HEK293T (cell line): ENCODE data around the gene PAPOLA.

ENCODE experiments used
- CTCF ChIA-PET: fragments of 350-600 bp; formaldehyde crosslinking; extraction: SDS; loops from one replicate; lab custom pipeline; 2021; ENCODE audit warnings: antibody characterized with exemption, inconsistent platforms; lab: Yijun Ruan, JAX
- POLR2A ChIA-PET: fragments of 350-600 bp; formaldehyde crosslinking; extraction: SDS; loops from one replicate; lab custom pipeline; 2020; ENCODE audit warnings: antibody characterized with exemption, inconsistent platforms; lab: Yijun Ruan, JAX
- DNase-seq: peaks from one replicate; pipeline ENCODE4 v3.0.0; 2012; ENCODE audit warnings: mixed read lengths; ENCODE audit errors: extremely low spot score
- ARNT ChIP-seq: fragments of 450-650 bp; IDR thresholded peaks from 2 replicates; pipeline ENCODE4 v1.6.1; 2017; ENCODE audit warnings: mild to moderate bottlenecking
- BHLHE40 ChIP-seq: fragments of 450-650 bp; IDR thresholded peaks from 2 replicates; pipeline ENCODE4 v1.6.1; 2016; ENCODE audit warnings: mild to moderate bottlenecking, moderate library complexity, borderline replicate concordance
- CTBP1 ChIP-seq: fragments of 450-650 bp; IDR thresholded peaks from 2 replicates; pipeline ENCODE4 v1.6.1; 2016; ENCODE audit warnings: borderline replicate concordance
- ELF4 ChIP-seq: fragments of 450-650 bp; IDR thresholded peaks from 2 replicates; pipeline ENCODE4 v1.6.1; 2017; ENCODE audit warnings: antibody characterized with exemption
- FOXA1 ChIP-seq: fragments of 450-650 bp; IDR thresholded peaks from 2 replicates; pipeline ENCODE4 v1.6.1; 2016; ENCODE audit warnings: mild to moderate bottlenecking
- FOXK2 ChIP-seq: fragments of 450-650 bp; IDR thresholded peaks from 2 replicates; pipeline ENCODE4 v1.6.1; 2016; ENCODE audit warnings: mild to moderate bottlenecking
- FOXM1 ChIP-seq: fragments of 450-650 bp; IDR thresholded peaks from 2 replicates; pipeline ENCODE4 v1.6.1; 2017; ENCODE audit warnings: mild to moderate bottlenecking, borderline replicate concordance
- HDGF ChIP-seq: fragments of 450-650 bp; IDR thresholded peaks from 2 replicates; pipeline ENCODE4 v1.6.1; 2017; ENCODE audit warnings: antibody characterized with exemption, borderline replicate concordance
- L3MBTL2 ChIP-seq: fragments of 450-650 bp; conservative IDR thresholded peaks from 2 replicates; pipeline ENCODE4 v1.6.1; 2016; ENCODE audit warnings: mild to moderate bottlenecking
- LEF1 ChIP-seq: fragments of 450-650 bp; IDR thresholded peaks from 2 replicates; pipeline ENCODE4 v1.6.1; 2017; ENCODE audit warnings: mild to moderate bottlenecking, borderline replicate concordance
- NFRKB ChIP-seq: fragments of 450-650 bp; IDR thresholded peaks from 2 replicates; pipeline ENCODE4 v1.6.1; 2016; ENCODE audit warnings: mild to moderate bottlenecking, moderate library complexity
- PKNOX1 ChIP-seq: fragments of 450-650 bp; IDR thresholded peaks from 2 replicates; pipeline ENCODE4 v1.6.1; 2016
- SP1 ChIP-seq: fragments of 450-650 bp; IDR thresholded peaks from 2 replicates; pipeline ENCODE4 v1.6.1; 2017
- SUZ12 ChIP-seq: fragments of 450-650 bp; IDR thresholded peaks from 2 replicates; pipeline ENCODE4 v1.6.1; 2016; ENCODE audit warnings: mild to moderate bottlenecking
- TARDBP ChIP-seq: fragments of 450-650 bp; IDR thresholded peaks from 2 replicates; pipeline ENCODE4 v1.6.1; 2016
- ZNF384 ChIP-seq: fragments of 450-650 bp; IDR thresholded peaks from 2 replicates; pipeline ENCODE4 v1.6.1; 2016

PAPOLA gene

GRCh38 chr14:96508900-96509299, 6.7 kb downstream of the PAPOLA start:
- no peak for TF ChIP-seq BHLHE40
- TF ChIP-seq ZNF384 = no peak
- TF ChIP-seq LEF1 = no peak
- TF ChIP-seq NFRKB = no peak
- TF ChIP-seq CTBP1 = no peak
- TF ChIP-seq TARDBP = no peak
- no peak for TF ChIP-seq FOXM1
- no peak for TF ChIP-seq SP1
- no peak for TF ChIP-seq FOXA1
- no peak for TF ChIP-seq HDGF
- no peak for TF ChIP-seq ARNT
- TF ChIP-seq L3MBTL2 = no peak
- TF ChIP-seq SUZ12 = no peak
- no peak for TF ChIP-seq FOXK2
- TF ChIP-seq PKNOX1 = no peak
- TF ChIP-seq ELF4 = no peak
- POLR2A ChIA-PET = no interaction called here
- no peak for DNase-seq
- CTCF ChIA-PET = no interaction called here

GRCh38 chr14:96509457-96510090, 7.4 kb downstream of the PAPOLA start:
- POLR2A ChIA-PET = no interaction called here
- CTCF ChIA-PET = no interaction called here
- TF ChIP-seq BHLHE40 = no peak
- TF ChIP-seq CTBP1 = no peak
- TF ChIP-seq PKNOX1 = no peak
- TF ChIP-seq L3MBTL2 = no peak
- TF ChIP-seq ZNF384 = no peak
- TF ChIP-seq HDGF = no peak
- no peak for DNase-seq

GRCh38 chr14:96511146-96511545, 9.0 kb downstream of the PAPOLA start:
- POLR2A ChIA-PET = interaction anchor here (1.2 kb wide), 1 partner anchor 8 kb away, joined by 3 read pairs; no protein-coding TSS in a partner anchor
- TF ChIP-seq FOXK2 = no peak
- no peak for TF ChIP-seq PKNOX1
- no peak for TF ChIP-seq ZNF384
- no peak for TF ChIP-seq SP1
- no peak for TF ChIP-seq NFRKB
- TF ChIP-seq FOXA1 = no peak
- TF ChIP-seq ELF4 = no peak
- TF ChIP-seq LEF1 = no peak
- no peak for TF ChIP-seq HDGF
- TF ChIP-seq CTBP1 = no peak
- no peak for TF ChIP-seq FOXM1
- TF ChIP-seq SUZ12 = no peak
- TF ChIP-seq TARDBP = no peak
- no peak for TF ChIP-seq ARNT
- TF ChIP-seq BHLHE40 = no peak
- no peak for TF ChIP-seq L3MBTL2
- CTCF ChIA-PET = no interaction called here
- DNase-seq = no peak

DNA sequence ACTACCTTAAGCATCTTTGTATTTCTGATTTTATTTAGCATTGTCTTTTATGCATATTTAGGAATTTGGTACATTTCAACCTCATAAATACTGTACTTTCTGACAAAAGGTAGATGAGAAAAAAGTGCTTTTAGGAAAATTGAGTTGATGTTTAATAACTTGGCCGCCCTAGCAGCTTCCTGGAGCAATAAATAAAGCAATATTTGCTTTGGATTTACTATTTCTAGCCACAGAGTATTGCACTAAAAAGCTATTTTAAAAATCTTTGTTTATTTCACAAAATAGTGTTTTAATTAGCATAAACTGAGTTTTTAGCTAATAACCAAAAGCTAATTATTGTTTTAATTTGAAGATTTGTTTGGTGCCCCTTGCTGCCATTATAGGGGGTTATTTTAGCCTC, 9.5 kb downstream of the PAPOLA start:
- TF ChIP-seq CTBP1 (no peak), ELF4 (no peak), SP1 (no peak), FOXA1 (no peak), ARNT (no peak), NFRKB (no peak), L3MBTL2 (no peak), LEF1 (no peak), FOXK2 (no peak)
- CTCF ChIA-PET = no interaction called here
- no peak for DNase-seq
- POLR2A ChIA-PET = interaction anchor here (1.2 kb wide), 1 partner anchor 9 kb away, joined by 3 read pairs; no protein-coding TSS in a partner anchor

DNA sequence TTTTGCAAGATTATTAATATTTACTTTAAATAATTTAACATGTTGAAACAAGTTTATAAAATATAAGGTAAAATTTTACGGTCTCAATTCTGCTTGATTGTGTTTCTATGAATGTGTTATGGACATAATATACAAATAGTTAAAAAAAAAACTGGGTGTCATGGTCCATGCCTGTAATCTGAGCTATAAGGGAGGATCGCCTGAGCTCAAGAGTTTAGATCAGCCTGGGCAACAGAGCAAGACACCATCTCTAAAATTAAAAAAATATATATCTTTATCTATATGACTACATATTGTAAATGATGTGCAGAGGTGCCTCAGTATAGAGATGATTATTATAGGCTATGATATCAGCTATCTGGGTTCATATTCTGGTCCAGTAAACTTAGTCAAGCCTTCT, 9.9 kb downstream of the PAPOLA start:
- ChIA-PET CTCF (no interaction called here), POLR2A (no interaction called here)
- no peak for DNase-seq
- no peak for TF ChIP-seq TARDBP
- TF ChIP-seq CTBP1 = no peak
- TF ChIP-seq LEF1 = no peak
- TF ChIP-seq FOXK2 = no peak
- no peak for TF ChIP-seq SP1
- TF ChIP-seq PKNOX1 = no peak
- TF ChIP-seq BHLHE40 = no peak
- TF ChIP-seq L3MBTL2 = no peak
- TF ChIP-seq FOXM1 = no peak
